Panc1 (cell line): ENCODE results near the gene CLDN4.

Experiments used
- POLR2AphosphoS5 ChIP-seq: IDR thresholded peaks from 2 replicates; pipeline ENCODE4 v1.6.1; 2012; ENCODE audit warnings: mild to moderate bottlenecking, low read depth, low read length, moderate library complexity
- SIN3A ChIP-seq: IDR thresholded peaks from 2 replicates; pipeline ENCODE4 v1.6.1; 2012; ENCODE audit warnings: low read depth, mild to moderate bottlenecking, low read length, moderate library complexity, borderline replicate concordance; ENCODE audit not compliant: insufficient read depth
- TF ChIP-seq, protein P1 (sequence below), 2 experiments: IDR thresholded peaks; 2 replicates each; pipeline ENCODE4 v1.6.1; 2011 to 2012; ENCODE audit warnings: low read depth in 2 of 2, control low read depth in 1 of 2, low read length in 1 of 2, mild to moderate bottlenecking in 1 of 2, moderate library complexity in 1 of 2; ENCODE audit not compliant: insufficient read depth in 1 of 2
- TF ChIP-seq, protein P2 (sequence below): fragments of 450-650 bp; IDR thresholded peaks from 2 replicates; pipeline ENCODE4 v1.5.1; 2017; ENCODE audit warnings: mild to moderate bottlenecking

- no peak for TF ChIP-seq POLR2AphosphoS5
- TF ChIP-seq, protein P1, sequence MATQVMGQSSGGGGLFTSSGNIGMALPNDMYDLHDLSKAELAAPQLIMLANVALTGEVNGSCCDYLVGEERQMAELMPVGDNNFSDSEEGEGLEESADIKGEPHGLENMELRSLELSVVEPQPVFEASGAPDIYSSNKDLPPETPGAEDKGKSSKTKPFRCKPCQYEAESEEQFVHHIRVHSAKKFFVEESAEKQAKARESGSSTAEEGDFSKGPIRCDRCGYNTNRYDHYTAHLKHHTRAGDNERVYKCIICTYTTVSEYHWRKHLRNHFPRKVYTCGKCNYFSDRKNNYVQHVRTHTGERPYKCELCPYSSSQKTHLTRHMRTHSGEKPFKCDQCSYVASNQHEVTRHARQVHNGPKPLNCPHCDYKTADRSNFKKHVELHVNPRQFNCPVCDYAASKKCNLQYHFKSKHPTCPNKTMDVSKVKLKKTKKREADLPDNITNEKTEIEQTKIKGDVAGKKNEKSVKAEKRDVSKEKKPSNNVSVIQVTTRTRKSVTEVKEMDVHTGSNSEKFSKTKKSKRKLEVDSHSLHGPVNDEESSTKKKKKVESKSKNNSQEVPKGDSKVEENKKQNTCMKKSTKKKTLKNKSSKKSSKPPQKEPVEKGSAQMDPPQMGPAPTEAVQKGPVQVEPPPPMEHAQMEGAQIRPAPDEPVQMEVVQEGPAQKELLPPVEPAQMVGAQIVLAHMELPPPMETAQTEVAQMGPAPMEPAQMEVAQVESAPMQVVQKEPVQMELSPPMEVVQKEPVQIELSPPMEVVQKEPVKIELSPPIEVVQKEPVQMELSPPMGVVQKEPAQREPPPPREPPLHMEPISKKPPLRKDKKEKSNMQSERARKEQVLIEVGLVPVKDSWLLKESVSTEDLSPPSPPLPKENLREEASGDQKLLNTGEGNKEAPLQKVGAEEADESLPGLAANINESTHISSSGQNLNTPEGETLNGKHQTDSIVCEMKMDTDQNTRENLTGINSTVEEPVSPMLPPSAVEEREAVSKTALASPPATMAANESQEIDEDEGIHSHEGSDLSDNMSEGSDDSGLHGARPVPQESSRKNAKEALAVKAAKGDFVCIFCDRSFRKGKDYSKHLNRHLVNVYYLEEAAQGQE (IDR thresholded peaks at IDR 0.05; ENCODE audit: insufficient read depth in 1 of 2, low read depth in 2 of 2, low read length in 1 of 2): no peak
- TF ChIP-seq, protein P2, sequence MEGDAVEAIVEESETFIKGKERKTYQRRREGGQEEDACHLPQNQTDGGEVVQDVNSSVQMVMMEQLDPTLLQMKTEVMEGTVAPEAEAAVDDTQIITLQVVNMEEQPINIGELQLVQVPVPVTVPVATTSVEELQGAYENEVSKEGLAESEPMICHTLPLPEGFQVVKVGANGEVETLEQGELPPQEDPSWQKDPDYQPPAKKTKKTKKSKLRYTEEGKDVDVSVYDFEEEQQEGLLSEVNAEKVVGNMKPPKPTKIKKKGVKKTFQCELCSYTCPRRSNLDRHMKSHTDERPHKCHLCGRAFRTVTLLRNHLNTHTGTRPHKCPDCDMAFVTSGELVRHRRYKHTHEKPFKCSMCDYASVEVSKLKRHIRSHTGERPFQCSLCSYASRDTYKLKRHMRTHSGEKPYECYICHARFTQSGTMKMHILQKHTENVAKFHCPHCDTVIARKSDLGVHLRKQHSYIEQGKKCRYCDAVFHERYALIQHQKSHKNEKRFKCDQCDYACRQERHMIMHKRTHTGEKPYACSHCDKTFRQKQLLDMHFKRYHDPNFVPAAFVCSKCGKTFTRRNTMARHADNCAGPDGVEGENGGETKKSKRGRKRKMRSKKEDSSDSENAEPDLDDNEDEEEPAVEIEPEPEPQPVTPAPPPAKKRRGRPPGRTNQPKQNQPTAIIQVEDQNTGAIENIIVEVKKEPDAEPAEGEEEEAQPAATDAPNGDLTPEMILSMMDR: no peak
- TF ChIP-seq SIN3A: no peak
Observed at GRCh38 chr7:73817121-73817520, 13.7 kb upstream of the CLDN4 start.
